ENCODE measurements around the gene SKOR1.

The SKOR1 gene

DNA sequence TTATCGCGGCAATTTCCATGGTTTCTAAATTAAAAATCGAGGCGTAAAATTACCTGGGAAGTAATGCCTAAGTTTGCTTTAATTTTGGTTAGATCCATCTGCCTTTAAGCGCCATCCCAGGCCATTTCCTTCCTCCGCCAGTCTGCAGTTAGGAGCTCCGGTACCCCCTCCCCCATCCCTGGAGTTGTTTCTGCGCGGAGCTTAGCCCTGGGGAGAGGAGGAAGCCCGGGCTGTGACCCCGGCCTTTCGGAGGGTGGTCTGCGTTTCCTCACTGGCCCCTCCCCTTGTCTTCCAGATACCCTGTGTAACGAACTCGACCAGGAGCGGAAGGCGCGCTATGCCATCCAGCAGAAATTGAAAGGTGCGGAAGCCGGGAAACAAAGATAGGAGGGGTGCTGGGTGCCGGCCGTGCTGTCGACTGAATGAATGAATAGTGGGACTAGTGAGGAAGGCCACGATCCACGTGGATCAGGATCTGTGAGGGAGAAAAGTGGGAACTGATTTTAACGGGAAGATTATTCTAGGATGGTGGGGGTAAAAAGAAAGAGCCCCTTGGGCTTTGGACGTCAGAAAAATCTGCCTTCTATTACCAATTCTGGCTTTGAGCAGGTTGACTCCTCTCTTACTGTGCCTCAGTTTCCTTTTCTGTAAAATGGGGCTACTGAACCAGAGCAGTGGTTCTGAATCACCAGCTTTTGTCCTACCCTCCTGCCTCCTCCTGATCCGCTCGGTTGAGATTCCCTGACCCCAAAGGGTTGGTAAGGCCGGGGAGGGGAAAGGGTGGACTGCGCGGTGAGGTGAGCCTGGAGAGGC is 7.8 kb downstream of the SKOR1 start:
- no peak for DNase-seq

DNA sequence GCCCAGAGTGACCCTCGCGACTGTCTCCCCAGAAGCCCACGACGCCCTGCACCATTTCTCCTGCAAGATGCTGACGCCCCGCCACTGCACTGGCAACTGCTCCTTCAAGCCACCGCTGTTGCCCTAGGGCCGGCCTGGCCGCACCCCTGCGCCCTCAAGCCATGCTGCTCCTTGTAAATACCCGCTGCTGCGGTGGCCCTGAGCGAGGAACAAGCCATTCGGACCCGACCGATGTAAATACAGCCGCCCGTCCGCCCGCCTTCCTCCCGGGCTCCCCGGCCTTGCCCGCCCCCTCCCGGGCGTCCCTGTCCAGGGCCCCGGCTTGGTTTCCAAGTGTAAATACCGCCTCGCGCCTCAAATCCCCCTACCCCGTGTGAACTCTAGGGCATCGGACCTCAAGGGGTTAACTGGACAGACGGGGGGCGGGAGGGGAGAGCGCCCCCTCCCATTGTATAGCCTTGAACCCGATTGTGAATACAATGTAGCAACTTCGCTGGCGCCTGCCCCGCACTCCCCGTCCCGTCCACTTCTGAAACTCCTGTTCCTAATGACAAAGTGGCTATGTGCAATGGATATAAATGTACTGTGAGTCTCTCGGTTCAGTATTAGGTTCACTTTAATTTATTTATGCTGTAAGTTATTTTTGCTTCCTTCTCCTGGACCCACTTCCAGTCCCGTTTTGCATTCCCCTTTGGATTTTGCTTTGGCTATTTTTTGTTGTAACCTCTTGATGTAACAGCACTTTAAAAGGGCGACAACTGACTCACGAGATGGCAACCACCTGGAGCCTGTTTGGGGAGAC is 8.6 kb downstream of the SKOR1 start:
- no peak for DNase-seq

DNA sequence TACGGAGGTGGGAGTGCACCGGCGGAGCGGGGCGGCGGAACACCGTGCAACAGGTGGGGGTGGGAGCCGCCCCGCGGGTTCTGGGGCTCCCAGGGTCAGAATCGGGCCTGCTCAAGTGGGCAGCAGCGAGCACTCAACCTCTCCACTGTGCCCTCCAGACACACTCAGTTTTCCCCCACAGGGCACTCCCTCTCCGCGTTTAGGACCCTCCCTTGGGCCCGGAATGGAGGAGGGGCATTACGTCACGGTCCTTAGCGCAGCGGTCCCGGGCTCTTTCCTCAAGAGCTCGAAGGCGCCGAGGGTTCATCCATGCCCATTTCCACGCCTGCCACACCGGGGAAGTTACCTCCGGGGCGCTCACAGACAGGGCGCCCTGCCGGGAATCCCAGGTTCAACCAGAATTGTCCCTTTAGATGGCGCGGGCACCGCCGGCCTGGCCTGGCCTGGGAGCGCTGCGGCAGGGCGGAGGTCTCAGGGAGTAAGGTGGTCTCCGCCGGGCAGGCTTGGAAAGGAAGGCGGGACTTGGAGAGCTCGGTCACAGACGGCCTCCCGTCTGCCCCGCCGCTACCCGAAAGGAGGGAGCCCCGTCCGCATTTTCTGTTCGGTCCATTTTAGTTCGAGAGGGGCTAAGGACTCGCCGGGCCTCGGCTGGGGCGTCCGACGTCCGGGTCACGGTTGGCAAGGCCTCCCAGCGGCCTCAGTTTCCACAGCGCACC is 9.4 kb downstream of the SKOR1 start:
- no peak for DNase-seq

DNA sequence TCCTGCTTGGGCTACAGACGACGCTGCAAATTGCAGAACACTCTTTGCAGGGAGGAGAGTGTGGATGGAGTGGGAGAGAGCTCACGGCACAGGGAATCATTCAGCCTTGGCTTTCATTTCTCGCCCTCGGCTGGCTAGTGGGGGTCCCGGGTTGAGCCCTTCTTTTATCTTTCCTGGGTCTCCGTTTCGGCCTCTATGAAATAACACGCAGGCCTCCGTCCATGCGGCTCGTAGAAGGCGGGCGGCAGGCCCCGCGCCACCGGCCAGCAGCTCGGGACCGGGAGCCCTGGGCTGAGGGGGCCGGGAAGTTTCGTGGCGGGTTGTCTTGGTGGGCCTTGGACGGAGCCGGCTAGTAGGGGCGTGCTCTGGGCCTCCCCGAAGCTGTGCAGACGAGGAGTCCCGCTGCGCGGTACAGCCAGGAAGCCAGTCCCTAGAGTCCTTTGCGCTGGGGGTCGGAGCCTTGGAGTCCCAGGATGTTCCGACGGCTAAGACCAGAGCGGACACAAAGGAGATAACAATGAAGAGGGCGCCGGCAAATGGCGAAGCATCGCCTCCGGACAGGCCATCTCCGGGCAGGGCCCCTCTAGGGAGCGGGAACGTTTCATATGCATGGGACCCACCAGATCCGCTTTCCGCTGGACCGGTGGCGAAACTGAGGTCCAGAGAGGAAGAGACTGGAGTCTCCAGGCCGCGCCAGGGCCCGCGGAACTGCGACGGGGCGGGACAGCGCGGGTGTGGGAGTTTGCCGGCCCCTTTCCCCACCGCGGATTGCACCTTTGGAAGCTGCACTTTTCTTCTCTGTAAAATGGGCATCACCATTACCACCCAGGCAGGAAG is 10.2 kb downstream of the SKOR1 start:
- DNase-seq, result no peak

DNA sequence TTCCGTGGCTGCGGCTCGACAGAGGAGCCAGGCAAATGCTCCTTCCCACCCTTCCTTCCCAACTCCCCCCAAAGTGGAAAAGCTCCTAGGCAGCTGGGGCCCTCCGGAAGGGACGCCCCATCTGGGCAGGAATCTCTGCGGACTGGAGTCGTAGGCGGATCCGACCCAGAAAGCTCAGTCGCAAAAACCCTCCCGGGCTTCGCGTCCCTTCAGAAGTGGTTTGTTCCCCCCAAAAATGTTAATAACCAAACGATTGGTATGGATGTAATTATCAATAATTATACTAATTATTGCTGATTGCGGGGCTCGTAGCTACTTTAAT is 10.8 kb downstream of the SKOR1 start:
- no peak for DNase-seq

DNA sequence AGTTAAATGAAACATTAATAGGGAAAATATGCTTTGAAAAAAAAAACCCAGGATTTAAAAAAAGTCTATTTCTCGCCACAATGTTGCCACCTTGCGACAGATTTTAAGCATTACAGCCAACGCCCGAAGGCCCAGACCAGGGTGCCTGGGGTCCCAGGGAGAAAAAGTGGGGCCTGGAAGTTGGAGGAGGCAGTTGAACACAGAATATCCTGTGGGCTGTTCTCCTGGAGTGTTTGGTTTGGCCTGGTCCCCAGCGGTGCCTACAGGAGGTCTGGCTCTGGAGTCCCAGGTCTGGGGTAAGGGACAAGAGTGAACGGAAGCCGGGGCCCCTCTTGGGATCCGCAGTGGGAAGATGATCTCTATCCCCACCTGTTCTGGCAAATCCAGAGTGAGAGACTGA is 11.2 kb downstream of the SKOR1 start:
- DNase-seq, result peak; percentile 33

DNA sequence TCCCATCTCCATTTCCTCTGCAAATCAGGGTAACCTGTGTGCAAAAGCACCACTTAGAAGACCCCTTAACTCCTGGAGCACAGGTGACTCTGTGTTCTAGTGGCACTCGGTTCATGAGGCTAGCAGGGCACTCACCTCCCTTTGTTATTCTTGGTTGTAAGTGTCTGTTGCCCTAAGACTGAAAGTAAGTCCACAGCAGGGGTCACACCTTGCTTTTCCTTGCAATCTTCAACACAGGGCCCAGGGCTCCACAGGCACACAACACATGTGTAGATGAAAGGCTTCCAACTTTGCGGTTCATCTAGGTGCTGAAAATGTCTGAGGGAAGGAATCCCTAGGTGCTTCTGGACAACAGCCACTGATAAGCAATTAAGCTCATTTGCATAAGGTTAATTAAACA is 11.6 kb downstream of the SKOR1 start:
- DNase-seq, result no peak

DNA sequence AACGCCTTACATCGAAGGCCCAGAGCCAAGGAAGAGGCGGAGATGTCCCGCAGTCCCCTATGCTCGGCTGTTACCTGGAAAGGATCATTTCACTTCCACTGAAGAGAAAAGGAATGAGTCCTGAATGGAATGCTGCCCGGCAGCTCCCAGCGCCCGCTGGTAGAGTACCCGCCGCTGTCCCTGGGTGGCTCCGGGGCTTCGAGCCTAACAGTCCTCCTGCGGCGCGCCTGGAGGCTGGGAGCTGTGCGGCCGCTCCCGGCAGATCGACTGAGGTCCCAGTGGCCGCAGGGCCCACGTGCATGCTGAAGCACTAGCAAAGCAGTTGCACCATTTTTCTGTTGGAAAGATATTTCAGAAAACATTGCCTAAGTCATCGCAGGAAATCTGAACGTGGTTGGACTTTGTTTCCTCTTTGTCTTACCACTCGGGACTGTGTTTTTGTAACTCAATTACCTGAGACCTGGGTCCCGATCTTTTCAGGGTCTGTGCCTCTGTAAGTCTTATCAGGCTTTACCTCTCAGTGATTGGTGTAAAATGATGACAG is 13.6 kb downstream of the SKOR1 start:
- no peak for DNase-seq

DNA sequence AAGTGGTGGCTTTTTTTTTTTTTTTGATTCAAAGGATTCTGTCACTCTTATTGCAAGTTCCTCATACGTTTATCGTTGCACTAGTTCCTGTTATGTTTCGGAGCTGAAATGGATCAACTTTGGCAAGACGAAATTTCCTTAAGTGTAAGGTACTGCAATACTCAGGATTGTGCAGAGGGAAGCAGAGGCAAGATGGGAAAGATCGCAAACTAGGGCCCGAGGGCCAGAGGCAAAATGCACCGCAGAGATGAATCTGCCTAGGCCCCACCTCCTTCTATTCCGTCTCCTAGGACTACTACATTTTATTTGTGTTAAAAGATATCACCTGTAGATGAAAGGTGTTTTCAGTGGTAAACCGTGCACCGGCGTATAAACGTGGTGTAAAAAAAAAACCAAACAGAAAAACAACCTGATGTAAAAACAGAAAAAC is 14.2 kb downstream of the SKOR1 start:
- no peak for DNase-seq

DNA sequence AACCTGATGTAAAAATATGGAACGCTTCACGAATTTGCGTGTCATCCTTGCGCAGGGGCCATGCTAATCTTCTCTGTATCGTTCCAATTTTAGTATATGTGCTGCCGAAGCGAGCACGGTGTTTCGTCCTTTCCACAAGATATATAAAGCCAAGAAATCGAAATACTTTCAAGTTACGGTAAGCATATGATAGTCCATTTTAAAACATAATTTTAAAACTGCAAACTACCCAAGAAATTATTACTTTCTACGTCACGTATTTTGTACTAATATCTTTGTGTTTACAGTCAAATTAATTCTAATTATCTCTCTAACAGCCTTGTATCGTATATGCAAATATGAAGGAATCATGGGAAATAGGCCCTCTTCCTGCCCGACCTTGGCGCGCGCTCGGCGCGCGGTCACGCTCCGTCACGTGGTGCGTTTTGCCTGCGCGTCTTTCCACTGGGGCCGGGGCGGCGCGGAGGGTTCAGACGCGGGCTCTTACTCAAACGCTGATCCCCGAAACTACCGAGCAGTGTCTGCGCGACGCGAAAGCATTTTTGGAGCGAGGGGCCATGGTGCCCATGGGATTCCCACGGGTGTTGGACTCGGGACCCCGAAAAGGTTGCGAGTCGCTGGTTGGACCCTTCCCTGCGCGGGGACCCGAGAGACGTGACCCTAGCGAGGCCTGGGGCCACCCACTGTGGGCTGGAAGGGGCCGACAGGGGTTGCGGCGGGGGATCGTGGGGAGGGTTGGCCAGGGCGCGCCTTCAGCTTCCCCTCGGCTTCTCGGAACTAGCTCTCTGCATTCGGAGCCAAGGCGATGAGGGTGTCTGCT is 14.8 kb downstream of the SKOR1 start, which contains the start of gene RNU6-1:
Gene RNU6-1 (minus strand): TSS at position 117 of the 820 bp plus-strand sequence.
- DNase-seq, result peak; percentile 92

DNA sequence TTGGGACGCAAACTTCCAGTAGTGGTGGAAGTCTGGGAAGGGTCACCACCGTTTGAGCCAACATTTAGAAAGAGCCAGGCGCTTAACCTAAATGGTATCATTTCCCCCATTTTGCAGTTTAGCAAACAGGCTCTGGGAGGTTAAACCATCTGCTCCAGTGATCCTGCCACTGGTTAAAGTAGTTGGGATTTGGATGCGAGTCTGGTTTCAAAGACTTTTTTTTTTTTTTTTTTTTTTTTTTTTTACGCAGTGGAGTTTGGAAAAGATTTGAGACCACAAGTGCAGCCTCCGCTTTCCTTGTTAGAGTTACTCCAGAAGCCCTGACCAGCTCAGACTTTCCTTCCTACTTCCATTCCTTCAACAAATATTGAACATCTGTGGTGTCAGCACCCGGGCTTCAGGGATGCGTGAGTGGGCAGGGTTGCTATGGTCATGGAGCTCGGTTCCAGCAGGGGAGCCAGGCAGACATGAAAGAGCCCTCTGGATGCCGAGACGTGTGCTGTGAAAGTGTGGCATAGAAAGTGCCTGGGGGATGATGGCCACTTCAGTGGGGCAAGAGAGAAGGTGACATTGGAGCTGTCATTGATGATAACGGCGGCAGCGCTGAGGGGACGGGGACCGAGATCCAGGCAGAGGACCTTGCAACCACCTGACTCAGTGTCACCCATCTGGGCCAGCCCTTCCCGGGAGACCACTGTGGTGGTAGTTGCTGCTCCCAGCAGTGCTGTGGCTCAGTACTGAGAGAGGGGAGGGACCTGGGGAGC is 15.6 kb downstream of the SKOR1 start:
- no peak for DNase-seq

DNA sequence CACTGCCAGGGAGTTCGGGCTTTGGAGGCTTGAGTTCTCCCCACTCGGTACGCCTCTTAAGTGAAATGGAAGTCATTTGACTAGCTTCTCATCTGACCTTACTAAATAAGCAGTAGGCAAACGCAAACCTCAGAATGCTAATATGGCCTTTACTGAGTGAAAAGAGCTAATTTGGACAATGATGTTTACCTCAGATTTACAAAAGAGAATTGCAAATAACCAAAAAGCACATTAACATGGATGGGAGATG is 16.1 kb downstream of the SKOR1 start:
- no peak for DNase-seq

DNA sequence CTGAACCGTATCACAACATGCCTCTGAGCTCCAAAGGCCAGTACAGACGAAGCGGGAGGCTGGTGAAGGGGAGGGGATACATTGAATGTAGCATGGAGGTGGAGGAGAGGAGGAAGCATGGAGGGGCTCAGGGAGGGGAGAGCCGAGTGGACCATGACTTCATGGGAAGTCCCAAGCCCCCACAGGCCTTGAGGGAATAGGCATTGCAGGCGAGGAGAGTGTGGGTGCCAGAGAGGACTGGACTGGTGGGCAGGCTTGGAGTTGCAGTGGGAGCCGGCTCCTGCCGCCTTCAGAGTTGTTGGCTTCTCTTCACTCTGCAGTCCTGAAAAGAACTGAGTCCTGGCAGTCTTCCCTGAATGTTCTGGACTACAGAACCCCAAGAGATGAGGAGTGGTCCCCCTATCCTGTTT is 17.8 kb downstream of the SKOR1 start:
- no peak for DNase-seq

DNA sequence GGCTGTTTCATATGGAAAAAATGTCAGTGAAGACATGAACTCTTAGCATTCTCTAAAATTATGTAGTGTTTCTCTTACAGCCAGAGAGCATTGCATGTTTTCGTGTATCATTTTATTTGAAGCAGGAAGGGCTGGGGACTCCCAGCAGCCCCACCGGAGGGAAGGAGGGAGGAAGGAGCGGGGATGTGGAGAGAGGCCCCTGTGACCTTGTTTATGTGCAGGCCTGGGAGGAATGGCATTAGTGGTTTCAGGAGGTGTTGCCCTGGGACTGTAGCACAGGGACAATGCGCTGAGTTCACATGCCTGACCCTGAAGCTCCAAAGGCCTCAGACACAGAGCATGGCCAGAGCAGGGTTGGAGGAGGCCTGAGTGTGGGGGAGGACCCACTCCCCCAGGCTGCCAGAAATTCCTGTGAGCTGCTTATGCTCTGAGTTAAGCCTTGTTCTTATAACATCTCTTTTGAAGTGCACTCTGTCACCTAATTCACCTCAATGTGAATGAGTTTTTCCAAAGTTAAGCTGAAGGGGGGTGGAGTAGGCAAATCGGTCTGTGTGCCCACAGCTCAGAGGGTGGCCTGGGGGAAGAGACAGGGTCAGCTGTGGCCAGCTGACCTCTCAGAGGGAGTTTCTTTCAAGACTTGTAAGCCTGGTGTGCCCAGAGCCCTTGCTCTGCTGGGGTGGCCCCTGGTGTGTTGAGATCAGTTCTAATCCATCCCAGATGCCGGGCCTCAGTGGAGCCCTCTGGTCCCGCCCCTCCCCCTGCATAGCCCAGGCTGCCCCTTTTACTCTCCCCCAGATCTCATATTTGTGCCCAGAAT is 18.5 kb downstream of the SKOR1 start:
- DNase-seq, result no peak

DNA sequence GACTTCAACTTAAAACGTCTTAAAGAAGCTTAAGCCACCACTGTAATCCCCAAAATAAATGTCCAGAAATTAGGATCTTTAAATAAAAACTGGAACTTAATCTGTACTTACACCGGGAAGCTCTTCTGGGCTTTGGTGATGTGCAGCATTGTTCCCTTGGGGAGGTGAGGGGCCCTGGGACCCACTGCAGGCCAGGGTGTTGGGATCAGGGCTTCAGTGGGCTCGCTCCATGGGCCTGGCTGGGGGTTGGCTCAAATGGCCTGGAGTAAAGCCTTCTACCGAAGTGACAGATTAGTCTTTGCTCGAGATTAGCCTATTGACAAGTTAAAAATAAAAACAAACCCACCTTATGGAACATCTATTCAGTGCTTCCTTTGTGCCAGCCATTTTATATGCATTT is 20.7 kb downstream of the SKOR1 start:
- DNase-seq, result no peak

DNA sequence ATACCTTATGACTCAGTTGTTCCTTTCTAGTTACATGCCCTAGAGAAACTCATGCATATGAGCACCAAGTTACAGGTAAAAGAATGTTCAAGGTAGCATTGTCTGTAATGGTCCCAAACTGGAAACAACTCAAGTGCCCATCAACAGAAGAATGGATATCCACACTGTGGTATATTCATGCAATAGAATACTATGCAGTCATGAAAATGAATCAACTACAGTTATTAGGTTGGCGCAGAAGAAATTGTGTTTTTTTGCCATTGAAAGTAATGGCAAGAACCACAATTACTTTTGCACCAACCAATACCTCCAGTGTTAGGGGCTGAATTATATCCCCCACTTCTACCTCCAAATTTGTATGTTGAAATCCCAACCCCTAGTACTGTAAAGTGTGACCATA is 24.2 kb downstream of the SKOR1 start:
- no peak for DNase-seq

DNA sequence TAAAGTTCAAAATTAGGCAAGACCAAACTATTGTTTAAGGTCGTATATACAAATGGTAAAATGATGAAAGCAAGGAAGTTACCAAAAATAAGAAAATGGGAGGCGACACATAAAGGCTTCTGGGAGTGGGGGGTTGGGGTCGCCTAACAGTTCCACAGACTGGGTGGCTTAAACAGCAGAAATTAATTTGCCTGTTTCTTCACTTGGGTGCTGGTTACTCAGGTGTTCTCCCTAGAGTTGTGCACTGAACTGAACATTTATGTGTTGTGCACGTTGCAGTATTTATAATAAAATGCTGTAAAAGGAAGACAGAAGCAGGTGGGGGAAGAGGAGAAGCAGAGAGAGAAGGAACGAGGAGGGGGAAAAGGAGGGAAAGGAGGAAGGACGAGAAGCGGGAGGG is 25.0 kb downstream of the SKOR1 start:
- no peak for DNase-seq

DNA sequence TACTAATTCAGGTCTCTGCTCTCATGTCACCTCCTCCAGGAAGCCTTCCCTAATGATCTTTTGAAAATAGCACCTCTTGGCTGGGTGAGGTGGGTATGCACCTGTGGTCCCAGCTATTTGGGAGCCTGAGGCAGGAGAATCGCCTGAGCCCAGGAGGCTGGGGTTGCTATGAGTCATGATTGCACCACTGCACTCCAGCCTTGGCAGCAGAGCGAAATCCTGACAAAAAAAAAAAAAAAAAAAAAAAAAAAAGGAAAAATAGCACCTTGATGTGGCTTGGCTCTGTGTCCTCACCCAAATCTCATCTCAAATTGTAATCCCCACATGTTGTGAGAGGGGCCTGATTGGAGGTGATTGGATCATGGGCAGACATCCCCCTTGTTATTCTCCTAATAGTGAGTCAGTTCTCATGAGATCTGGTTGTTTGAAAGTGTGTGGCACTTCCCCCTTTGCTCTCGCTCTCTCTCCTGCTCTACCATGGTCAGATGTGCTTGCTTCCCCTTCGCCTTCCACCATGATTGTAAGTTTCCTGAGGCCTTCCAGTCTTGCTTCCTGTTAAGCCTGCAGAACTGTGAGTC is 25.8 kb downstream of the SKOR1 start:
- no peak for DNase-seq

DNA sequence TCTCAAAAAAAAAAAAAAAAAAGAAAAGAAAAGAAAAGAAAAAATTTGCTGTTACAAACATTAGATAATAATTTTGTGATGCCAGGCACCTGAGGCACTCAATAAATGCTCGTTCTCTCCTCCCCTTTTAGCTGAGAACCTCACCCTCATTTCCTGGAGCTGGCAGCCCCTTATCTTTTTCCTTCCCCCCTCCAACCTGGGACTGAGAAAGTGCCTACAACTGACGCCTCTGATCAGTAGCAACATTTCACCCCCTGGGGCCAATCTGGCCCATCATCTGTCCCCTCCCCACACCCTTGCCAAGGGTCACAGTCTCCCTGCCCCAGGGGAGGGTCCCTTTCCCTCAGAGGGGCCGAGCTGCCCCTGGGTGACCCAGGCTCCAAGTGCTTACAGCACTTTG is 27.1 kb downstream of the SKOR1 start:
- DNase-seq, result no peak

DNA sequence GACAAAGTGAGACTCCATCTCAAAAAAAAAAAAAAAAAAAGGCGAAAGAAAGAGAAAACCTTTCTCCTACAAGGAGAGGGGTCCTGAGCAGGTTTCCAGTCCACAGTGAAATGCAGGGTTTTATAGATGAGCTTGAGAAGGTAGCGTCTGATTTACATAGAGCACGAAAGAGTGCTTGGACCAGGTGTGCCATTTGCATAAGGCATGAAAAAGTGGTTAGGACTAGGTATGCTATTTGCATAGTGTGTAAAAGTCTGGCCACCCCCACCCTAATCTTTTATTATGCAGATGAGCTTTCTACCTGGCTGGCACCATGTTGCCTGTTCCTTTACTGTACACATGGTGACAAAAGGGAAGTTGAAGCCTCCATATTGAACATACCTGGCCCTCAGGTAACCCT is 28.1 kb downstream of the SKOR1 start:
- DNase-seq, result no peak
